ENCODE results near the gene KIF13A. TPM values are rescaled to one million over a fixed set of nuclear protein-coding genes. Genes with fewer than 3 reads are reported as not detected.

KIF13A gene
- polyA plus RNA-seq, 1 donor, result 34.1 TPM

DNA sequence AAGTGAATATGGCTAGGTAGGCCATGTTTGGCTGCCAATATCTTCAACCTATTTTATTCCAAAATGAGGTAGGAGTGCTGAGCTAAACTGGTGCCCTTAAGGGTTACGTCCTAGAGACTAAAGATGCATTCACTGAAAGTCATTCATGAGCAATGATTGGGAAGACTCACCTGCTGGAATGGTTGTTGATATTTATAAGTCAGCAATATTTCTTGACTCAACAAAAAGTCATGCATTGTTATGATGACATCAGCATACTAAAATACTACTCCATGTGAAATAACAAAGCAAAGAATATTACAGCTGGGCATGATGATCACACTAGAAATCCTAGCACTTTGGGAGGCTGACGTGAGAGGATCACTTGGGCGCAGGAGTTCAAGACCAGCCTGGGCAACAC, 263.1 kb downstream of the KIF13A start:
- no peak for DNase-seq (ENCODE audit: low read depth)

- DNase-seq (ENCODE audit: low read depth), result no peak
These were observed 265.8 kb downstream of the KIF13A start for GRCh38 chr6:17721671-17722070.

- no peak for DNase-seq (ENCODE audit: low read depth)
These were observed 268.0 kb downstream of the KIF13A start for GRCh38 chr6:17719323-17720041.

- no peak for DNase-seq (ENCODE audit: low read depth)
These were observed 271.2 kb downstream of the KIF13A start for GRCh38 chr6:17716221-17716620.

- no peak for DNase-seq (ENCODE audit: low read depth)
These were observed 272.3 kb downstream of the KIF13A start for GRCh38 chr6:17714879-17715851.

- DNase-seq (ENCODE audit: low read depth), result no peak
These were observed 273.3 kb downstream of the KIF13A start for GRCh38 chr6:17714177-17714576.

- no peak for DNase-seq (ENCODE audit: low read depth)
These were observed 274.9 kb downstream of the KIF13A start for GRCh38 chr6:17712576-17712975.

DNA sequence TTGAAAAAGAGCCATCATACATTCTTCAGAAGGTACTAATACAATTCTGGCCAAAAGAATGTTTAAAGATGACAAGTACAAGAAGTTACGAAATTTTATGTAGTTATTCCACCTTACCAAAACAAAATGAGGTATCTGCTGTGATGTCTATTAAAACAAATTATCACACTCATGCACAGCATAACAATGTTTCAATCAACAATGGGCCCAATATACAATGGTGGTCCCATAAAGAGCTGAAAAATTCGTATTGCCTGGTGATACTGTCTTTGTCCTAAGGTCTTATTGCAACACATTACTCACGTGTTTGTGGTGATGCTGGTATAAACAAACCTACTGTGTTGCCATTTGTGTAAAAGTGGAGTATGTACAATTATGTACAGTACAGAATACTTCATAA, 277.1 kb downstream of the KIF13A start:
- no peak for DNase-seq (ENCODE audit: low read depth)

GRCh38 chr6:17709476-17709875, 278.0 kb downstream of the KIF13A start:
- no peak for DNase-seq (ENCODE audit: low read depth)

Other genes with a start within 250 kb of the KIF13A start
- 2.8 TPM for gene NHLRC1, start 135.0 kb upstream of the KIF13A start, polyA plus RNA-seq (ENCODE audit: insufficient read length)
- 5.4 TPM for gene TPMT, start 167.4 kb upstream of the KIF13A start, polyA plus RNA-seq (ENCODE audit: insufficient read length)
- 28.3 TPM for gene KDM1B, start 167.8 kb upstream of the KIF13A start, polyA plus RNA-seq (ENCODE audit: insufficient read length)

All from forelimb muscle (tissue), 1 donor.